ENCODE results near the gene PAK1.
A peak's percentile ranks its signal among the peaks of the same experiment; 100 is the strongest.

The PAK1 gene

GRCh38 chr11:77411717-77412441 lies 62.0 kb downstream of the PAK1 start:
- Histone ChIP-seq H3K36me3 (no peaks in the 10 kb centered on the region), H3K9me3 (no peaks in the 10 kb centered on the region), H3K27me3 (no peaks in the 10 kb centered on the region), H3K4me3 (peak overlapping the region; percentile 59 to 72), H3K27ac (peak overlapping the region; percentile 82), H3K4me1 (peaks cover 0 to 25% (median 15%) of the 10 kb centered on the region in 4 donors)
- DNase-seq, result peak; percentile 84 to 92
- intact Hi-C loops (cut with DNase I; ENCODE audit: low total_unique reads), result no loop called here
- TF ChIP-seq CTCF (IDR thresholded peaks at IDR 0.05), result no peak

- peak overlapping the region; percentile 59 to 72 for H3K4me3 ChIP-seq
- no peaks in the 10 kb centered on the region for H3K27me3 ChIP-seq
- H3K27ac ChIP-seq, result peak overlapping the region; percentile 82
- TF ChIP-seq CTCF (IDR thresholded peaks at IDR 0.05), result no peak
- H3K4me1 ChIP-seq, result peaks cover 0 to 25% (median 15%) of the 10 kb centered on the region in 4 donors
- no peaks in the 10 kb centered on the region for H3K36me3 ChIP-seq
- DNase-seq, result peak; percentile 34 to 65
- intact Hi-C loops (cut with DNase I; ENCODE audit: low total_unique reads), result no loop called here
- H3K9me3 ChIP-seq, result no peaks in the 10 kb centered on the region
Observed at GRCh38 chr11:77411137-77411707, 62.7 kb downstream of the PAK1 start.

- intact Hi-C loops (cut with DNase I; ENCODE audit: low total_unique reads), result no loop called here
- no peak for TF ChIP-seq CTCF (IDR thresholded peaks at IDR 0.05)
- Histone ChIP-seq H3K4me3 (no peak overlapping the region), H3K27ac (no peak overlapping the region), H3K9me3 (no peaks in the 10 kb centered on the region), H3K27me3 (no peaks in the 10 kb centered on the region), H3K4me1 (peaks cover 0 to 25% (median 15%) of the 10 kb centered on the region in 4 donors), H3K36me3 (no peaks in the 10 kb centered on the region)
- DNase-seq, result no peak
Observed at GRCh38 chr11:77410076-77410827, 63.6 kb downstream of the PAK1 start.

DNA sequence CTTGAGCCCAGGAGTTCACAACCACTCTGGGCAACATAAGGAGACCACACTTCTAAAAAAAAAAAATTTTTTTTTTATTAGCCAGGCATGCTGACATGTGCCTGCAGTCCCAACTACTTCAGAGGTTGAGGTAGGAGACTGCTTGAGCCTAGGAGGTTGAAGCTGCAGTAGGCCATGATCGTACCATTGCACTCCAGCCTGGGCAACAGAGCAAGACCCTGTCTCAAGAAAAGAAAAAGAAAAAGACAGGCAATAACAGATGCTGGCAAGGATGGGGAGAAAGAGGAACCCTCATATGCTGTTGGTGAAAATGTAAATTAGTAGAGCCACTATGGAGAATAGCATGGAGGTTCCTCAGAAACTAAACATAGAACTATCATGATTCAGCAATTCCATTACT lies 64.8 kb downstream of the PAK1 start:
- no peak for TF ChIP-seq CTCF (IDR thresholded peaks at IDR 0.05)
- Histone ChIP-seq H3K27ac (no peak overlapping the region), H3K4me3 (no peak overlapping the region), H3K27me3 (no peaks in the 10 kb centered on the region), H3K9me3 (no peaks in the 10 kb centered on the region), H3K4me1 (peaks cover 0 to 25% (median 15%) of the 10 kb centered on the region in 4 donors), H3K36me3 (no peaks in the 10 kb centered on the region)
- DNase-seq, result no peak
- intact Hi-C loops (cut with DNase I; ENCODE audit: low total_unique reads), result no loop called here

DNA sequence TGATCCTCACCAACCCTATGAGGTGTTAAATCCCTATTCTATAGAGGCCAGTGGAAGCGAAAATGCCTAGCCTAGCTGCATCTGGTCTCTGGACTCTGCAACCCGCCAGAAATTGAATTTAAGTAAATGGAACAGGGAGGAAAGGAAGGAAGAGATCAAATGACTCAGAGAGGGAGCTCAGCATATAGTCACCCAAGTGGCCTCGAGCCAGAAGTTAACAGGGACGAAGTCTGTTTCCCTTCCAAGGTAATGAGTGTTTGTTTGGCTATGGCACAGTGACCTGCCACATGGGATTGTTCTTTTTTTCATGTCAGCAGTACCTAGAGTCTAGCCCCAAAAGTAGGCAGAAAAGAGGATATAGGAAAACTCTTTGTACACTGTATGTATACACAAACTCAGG lies 66.3 kb downstream of the PAK1 start:
- intact Hi-C loops (cut with DNase I; ENCODE audit: low total_unique reads), result no loop called here
- Histone ChIP-seq H3K4me3 (no peak overlapping the region), H3K9me3 (no peaks in the 10 kb centered on the region), H3K27ac (no peak overlapping the region), H3K4me1 (peaks cover 0 to 25% (median 15%) of the 10 kb centered on the region in 4 donors), H3K36me3 (no peaks in the 10 kb centered on the region), H3K27me3 (no peaks in the 10 kb centered on the region)
- no peak for DNase-seq
- TF ChIP-seq CTCF (IDR thresholded peaks at IDR 0.05), result no peak
